Measurements from ENCODE around the gene AADAT. TPM values are rescaled to one million over a fixed set of nuclear protein-coding genes. Genes with fewer than 3 reads are reported as not detected.
A peak's percentile ranks its signal among the peaks of the same experiment; 100 is the strongest.
"Not testable (repeated sequence)": the region's sequence is repeated elsewhere in the genome, so short reads cannot be mapped to it uniquely, and the experiment has no call there.

AADAT gene
- total RNA-seq, 2 donors from 2014 or later: 16.2 to 31.2 TPM

- Histone ChIP-seq H3K9me3 (no peaks in the 10 kb centered on the region), H3K36me3 (no peaks in the 10 kb centered on the region), H3K27me3 (replicated peaks; ENCODE audit: insufficient read depth) (no peaks in the 10 kb centered on the region), H3K4me3 (no peak overlapping the region), H3K27ac (peak overlapping the region; percentile 66 to 79), H3K4me1 (replicated peaks) (no peaks in the 10 kb centered on the region)
- DNase-seq (ENCODE audit: low spot score): peak; percentile 69
- 53% methylated on average over 9 of the region's 9 CpGs for WGBS
- intact Hi-C loops (cut with DNase I): no loop called here
- TF ChIP-seq POLR2AphosphoS5 (IDR thresholded peaks at IDR 0.05): peak; percentile 59
- no peak for TF ChIP-seq POLR2A (IDR thresholded peaks at IDR 0.05)
Observed at GRCh38 chr4:170128219-170128804, 38.6 kb upstream of the AADAT start.

GRCh38 chr4:170127758-170128157 is 38.0 kb upstream of the AADAT start:
- intact Hi-C loops (cut with DNase I): no loop called here
- 68% methylated on average over 10 of the region's 10 CpGs for WGBS
- no peak for DNase-seq (ENCODE audit: low spot score)

GRCh38 chr4:170124406-170124805 is 34.6 kb upstream of the AADAT start:
- H3K36me3 ChIP-seq: no peaks in the 10 kb centered on the region
- intact Hi-C loops (cut with DNase I): no loop called here
- TF ChIP-seq POLR2A (IDR thresholded peaks at IDR 0.05): no peak
- TF ChIP-seq POLR2AphosphoS5 (IDR thresholded peaks at IDR 0.05): no peak
- TF ChIP-seq CTCF (IDR thresholded peaks at IDR 0.05): no peak
- no peak for DNase-seq (ENCODE audit: low spot score)
- H3K9me3 ChIP-seq: no peaks in the 10 kb centered on the region
- no peaks in the 10 kb centered on the region for H3K4me1 ChIP-seq (replicated peaks)
- no peak overlapping the region for H3K4me3 ChIP-seq
- H3K27ac ChIP-seq: no peak overlapping the region
- no peaks in the 10 kb centered on the region for H3K27me3 ChIP-seq (replicated peaks; ENCODE audit: insufficient read depth)

More at GRCh38 chr4:170127758-170128157, 38.0 kb upstream of the AADAT start:
- Histone ChIP-seq H3K4me3 (no peak overlapping the region), H3K4me1 (replicated peaks) (no peaks in the 10 kb centered on the region), H3K36me3 (no peaks in the 10 kb centered on the region), H3K27me3 (replicated peaks; ENCODE audit: insufficient read depth) (no peaks in the 10 kb centered on the region), H3K27ac (peak overlapping the region; percentile 66 to 79), H3K9me3 (no peaks in the 10 kb centered on the region)
- TF ChIP-seq POLR2A (IDR thresholded peaks at IDR 0.05) (no peak), CTCF (IDR thresholded peaks at IDR 0.05) (no peak), POLR2AphosphoS5 (IDR thresholded peaks at IDR 0.05) (no peak)

GRCh38 chr4:170122252-170122651 is 32.5 kb upstream of the AADAT start:
- TF ChIP-seq POLR2AphosphoS5 (IDR thresholded peaks at IDR 0.05) (peak; percentile 55), CTCF (IDR thresholded peaks at IDR 0.05) (no peak)

GRCh38 chr4:170114636-170115035 is 24.9 kb upstream of the AADAT start:
- Histone ChIP-seq H3K27me3 (replicated peaks; ENCODE audit: insufficient read depth) (no peaks in the 10 kb centered on the region), H3K9me3 (no peaks in the 10 kb centered on the region), H3K36me3 (no peaks in the 10 kb centered on the region), H3K27ac (no peak overlapping the region), H3K4me3 (no peak overlapping the region), H3K4me1 (replicated peaks) (no peaks in the 10 kb centered on the region)
- DNase-seq (ENCODE audit: low spot score): no peak
- TF ChIP-seq POLR2AphosphoS5 (IDR thresholded peaks at IDR 0.05): no peak
- no peak for TF ChIP-seq POLR2A (IDR thresholded peaks at IDR 0.05)
- TF ChIP-seq CTCF (IDR thresholded peaks at IDR 0.05): no peak
- WGBS: 82% methylated on average over 4 of the region's 4 CpGs
- intact Hi-C loops (cut with DNase I): no loop called here

More at GRCh38 chr4:170122252-170122651, 32.5 kb upstream of the AADAT start:
- no peaks in the 10 kb centered on the region for H3K9me3 ChIP-seq
- no peaks in the 10 kb centered on the region for H3K36me3 ChIP-seq
- intact Hi-C loops (cut with DNase I): no loop called here
- no peak overlapping the region for H3K27ac ChIP-seq
- peak; percentile 46 for DNase-seq (ENCODE audit: low spot score)
- H3K27me3 ChIP-seq (replicated peaks; ENCODE audit: insufficient read depth): no peaks in the 10 kb centered on the region
- no peak overlapping the region for H3K4me3 ChIP-seq
- no peaks in the 10 kb centered on the region for H3K4me1 ChIP-seq (replicated peaks)

- 37% methylated on average over 1 of the region's 1 CpG for WGBS
- H3K9me3 ChIP-seq; H3K36me3 ChIP-seq; H3K27ac ChIP-seq; DNase-seq (ENCODE audit: low spot score); intact Hi-C loops (cut with DNase I); H3K4me3 ChIP-seq; H3K4me1 ChIP-seq (replicated peaks); H3K27me3 ChIP-seq (replicated peaks; ENCODE audit: insufficient read depth): not testable (repeated sequence)
Observed at GRCh38 chr4:170114183-170114582, 24.4 kb upstream of the AADAT start.
